Fibroblast of the conjunctiva (primary cell): ENCODE results near the gene ENO4.

ENCODE experiments used
- DNase-seq: peaks from one replicate; pipeline ENCODE4 v3.0.0-alpha.2; 2010; ENCODE audit warnings: low read depth

ENO4 gene

GRCh38 chr10:116831086-116831485 is 18.2 kb upstream of the ENO4 start:
- no peak for DNase-seq

GRCh38 chr10:116831790-116832189 is 17.5 kb upstream of the ENO4 start:
- DNase-seq: no peak

GRCh38 chr10:116833986-116834985 is 15.0 kb upstream of the ENO4 start:
- no peak for DNase-seq

GRCh38 chr10:116835658-116836057 is 13.6 kb upstream of the ENO4 start:
- DNase-seq: no peak

GRCh38 chr10:116836083-116836482 is 13.2 kb upstream of the ENO4 start:
- no peak for DNase-seq

- no peak for DNase-seq
Observed at GRCh38 chr10:116836902-116837523, 12.3 kb upstream of the ENO4 start.

- no peak for DNase-seq
Observed at GRCh38 chr10:116838143-116838725, 11.1 kb upstream of the ENO4 start.

GRCh38 chr10:116840389-116841075 is 8.8 kb upstream of the ENO4 start:
- no peak for DNase-seq

- DNase-seq: no peak
Observed at GRCh38 chr10:116845823-116846222, 3.5 kb upstream of the ENO4 start.

GRCh38 chr10:116848032-116848943 is 1.0 kb upstream of the ENO4 start:
- DNase-seq: no peak

GRCh38 chr10:116848944-116849247 is 403 bp upstream of the ENO4 start:
- no peak for DNase-seq

GRCh38 chr10:116850058-116850611 is 836 bp downstream of the ENO4 start:
- no peak for DNase-seq

- DNase-seq: no peak
Observed at GRCh38 chr10:116852246-116852645, 2.9 kb downstream of the ENO4 start.

- DNase-seq: no peak
Observed at GRCh38 chr10:116853287-116853686, 4.0 kb downstream of the ENO4 start.

- DNase-seq: no peak
Observed at GRCh38 chr10:116853701-116854100, 4.4 kb downstream of the ENO4 start.

- no peak for DNase-seq
Observed at GRCh38 chr10:116857156-116857555, 7.9 kb downstream of the ENO4 start.

GRCh38 chr10:116861796-116862195 is 12.5 kb downstream of the ENO4 start:
- DNase-seq: no peak

GRCh38 chr10:116864436-116864835 is 15.1 kb downstream of the ENO4 start:
- no peak for DNase-seq

GRCh38 chr10:116866066-116866465 is 16.8 kb downstream of the ENO4 start:
- DNase-seq: no peak

- DNase-seq: peak; percentile 16
Observed at GRCh38 chr10:116866987-116867595, 17.8 kb downstream of the ENO4 start.

- no peak for DNase-seq
Observed at GRCh38 chr10:116868198-116868676, 18.9 kb downstream of the ENO4 start.
